Stimulated activated CD8-positive, alpha-beta memory T cell treated with anti-CD3 and anti-CD28 coated beads, Interleukin-7, amount 100 ng/mL, for 24 hours (primary cell): ENCODE data around the gene RFTN1.

Source experiments
- DNase-seq: peaks from one replicate; pipeline ENCODE4 v3.0.0-alpha.2; 2020; ENCODE audit warnings: low read depth

Gene RFTN1

GRCh38 chr3:16404349-16404895, 109.1 kb downstream of the RFTN1 start:
- DNase-seq = no peak

DNA sequence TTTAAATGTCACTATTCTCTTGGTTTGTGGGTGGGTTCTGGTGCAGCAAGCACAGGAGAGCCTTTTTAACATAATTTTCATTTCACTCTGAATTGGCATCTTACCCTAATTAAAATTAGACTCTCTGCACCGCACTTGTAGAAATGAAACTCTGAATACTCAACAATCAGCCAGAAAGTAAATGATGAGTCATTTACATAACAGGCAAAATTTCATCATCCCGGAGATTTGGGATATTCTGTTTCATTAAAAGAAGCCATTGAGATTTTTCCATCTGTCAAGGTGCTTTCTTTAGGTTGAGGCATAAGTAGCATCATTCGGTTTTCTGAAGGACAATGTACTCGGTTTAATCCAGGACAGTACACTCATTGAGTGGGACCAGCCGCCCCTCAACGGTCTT, 111.0 kb downstream of the RFTN1 start:
- no peak for DNase-seq

DNA sequence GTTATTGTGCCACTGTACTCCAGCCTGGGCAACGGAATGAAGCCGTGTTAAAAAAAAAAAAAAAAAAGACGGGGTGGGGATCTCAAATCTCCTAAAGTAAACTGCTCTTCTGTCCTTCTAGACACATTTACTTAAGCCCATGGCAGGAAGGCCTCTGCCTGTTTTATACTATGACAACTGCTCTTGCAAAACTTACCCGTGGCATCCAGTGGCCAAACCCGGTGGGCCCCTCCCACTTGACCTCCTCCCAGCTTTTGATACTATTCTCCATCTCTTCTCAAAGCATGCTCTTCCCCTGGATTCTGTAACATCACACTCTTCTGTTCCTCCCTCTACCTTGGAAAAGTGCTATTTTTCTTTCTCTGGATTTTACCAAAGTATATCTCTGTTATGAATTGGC, 112.2 kb downstream of the RFTN1 start:
- no peak for DNase-seq

DNA sequence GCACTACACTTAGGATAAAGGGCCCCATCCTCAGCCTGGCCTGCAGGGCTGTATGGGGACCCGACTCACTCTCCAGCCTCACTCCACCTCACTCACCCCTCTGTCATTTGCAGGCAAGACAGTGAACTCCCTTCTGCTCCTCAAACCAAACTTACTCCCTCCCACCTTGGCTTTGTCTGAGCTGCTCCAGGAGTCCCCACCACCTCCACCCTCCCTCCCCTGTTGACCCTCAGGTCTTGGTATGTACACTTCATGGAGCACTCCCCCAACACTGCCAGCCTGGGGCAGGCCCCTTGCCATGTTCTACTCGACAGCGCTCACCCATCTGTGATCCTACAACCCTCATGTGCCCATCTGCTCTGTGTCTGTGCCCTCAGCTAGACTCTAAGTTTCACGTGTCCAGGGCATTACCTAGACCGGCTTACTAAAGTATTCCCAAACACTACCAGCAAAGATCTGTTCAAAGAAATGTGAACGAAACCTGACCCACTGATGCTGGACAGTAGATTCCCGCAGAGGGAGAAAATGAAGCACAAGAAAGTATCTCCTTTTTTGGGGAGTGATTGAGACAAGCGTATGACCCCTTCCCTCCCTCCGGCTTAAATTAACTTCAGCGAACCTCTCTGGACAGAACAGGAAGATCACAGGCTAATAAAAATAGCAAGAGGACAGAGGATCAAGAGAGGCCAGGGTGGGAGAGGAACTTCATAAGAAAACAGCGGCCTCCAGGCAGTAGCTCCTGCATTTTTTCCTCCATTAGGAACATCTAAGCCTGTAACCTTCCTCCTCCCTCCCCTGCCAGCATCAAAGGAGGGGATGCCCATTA, 113.2 kb downstream of the RFTN1 start:
- no peak for DNase-seq

- DNase-seq = no peak
These were observed 114.0 kb downstream of the RFTN1 start for GRCh38 chr3:16399473-16399872.

DNA sequence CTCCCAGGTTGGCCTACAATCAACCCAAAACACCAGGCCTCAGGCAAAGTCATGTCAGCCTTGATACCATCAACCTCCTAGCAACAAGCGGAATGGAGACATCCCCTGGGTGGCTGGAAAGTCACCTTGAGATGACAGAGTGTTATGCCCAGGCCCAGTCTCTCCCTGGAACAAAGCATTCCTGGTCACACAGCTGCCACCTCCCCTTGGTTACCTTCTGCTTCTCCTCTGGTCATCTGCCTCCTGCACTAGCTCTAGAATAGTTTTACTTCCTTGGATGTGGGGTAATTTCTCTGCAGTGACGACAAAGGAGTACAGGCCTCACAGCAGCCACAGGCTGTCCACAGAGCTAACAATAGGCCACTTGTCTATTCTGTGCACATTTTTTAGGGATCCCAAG, 114.9 kb downstream of the RFTN1 start:
- no peak for DNase-seq

GRCh38 chr3:16396202-16396601, 117.3 kb downstream of the RFTN1 start:
- no peak for DNase-seq

- no peak for DNase-seq
These were observed 118.3 kb downstream of the RFTN1 start for GRCh38 chr3:16395212-16395611.

- DNase-seq = no peak
These were observed 118.9 kb downstream of the RFTN1 start for GRCh38 chr3:16394639-16395038.

DNA sequence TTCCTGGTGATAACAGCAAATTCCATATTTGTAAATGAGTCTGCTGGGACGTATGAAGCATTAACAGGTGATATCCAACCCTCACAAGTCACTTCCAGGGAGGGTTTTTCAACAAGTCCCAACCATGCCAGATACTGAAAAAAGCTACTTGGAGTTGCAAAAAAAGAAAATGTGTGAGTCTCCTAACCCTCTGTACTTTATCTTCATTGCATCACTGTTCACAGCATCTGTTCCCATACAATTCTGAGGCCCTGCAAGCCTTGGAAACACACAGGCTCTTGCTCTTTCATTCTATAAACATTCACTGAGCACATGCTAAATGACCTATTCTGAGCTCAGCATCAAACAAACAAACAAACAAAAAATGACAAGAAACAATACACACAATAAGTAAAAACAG, 120.8 kb downstream of the RFTN1 start:
- DNase-seq = no peak

GRCh38 chr3:16392065-16392464, 121.4 kb downstream of the RFTN1 start:
- no peak for DNase-seq

DNA sequence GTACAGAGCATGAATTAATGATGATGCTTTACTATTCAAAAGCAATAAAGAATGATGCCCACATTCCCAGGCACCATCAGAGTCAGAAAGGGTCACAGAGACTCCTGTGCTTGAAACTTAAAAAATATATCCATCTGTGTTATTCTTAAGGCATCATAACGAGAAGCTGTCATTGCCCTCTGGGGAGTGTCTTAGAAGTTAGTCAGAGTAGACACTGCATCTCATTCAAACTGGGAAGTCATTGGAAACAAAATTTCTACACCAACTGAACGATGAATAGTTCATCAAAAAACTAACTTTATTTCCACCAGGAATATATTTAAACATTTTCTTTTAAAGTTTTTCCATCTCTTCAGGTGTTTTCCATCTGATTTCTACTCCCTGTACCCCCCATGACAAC, 122.9 kb downstream of the RFTN1 start:
- DNase-seq = no peak

DNA sequence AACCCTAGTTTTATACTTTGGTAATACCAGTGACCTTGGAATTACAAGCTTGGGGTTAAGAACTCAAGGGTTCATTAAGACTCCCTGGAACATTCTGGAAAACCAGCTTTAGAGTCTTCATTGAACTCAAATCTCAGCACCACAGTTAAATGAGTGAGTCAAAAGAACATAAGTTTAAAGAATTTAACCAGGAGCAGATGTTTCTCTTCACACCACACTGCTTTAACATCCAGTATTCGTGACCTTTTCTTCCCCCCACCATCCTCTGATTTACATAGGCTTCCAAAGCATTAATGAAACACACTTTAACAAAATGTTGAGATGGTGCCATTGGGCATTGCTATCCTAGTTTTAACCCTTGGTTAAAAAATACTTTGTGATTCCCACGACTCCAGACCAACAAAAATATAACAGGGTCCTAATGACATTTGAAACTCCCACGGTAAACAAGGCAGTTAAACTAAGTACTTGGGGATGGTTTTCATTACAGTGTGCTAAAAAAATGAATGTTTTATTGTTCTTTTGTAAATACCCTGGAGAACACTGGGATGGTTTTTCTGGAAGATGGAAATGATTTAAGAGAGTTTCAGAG, 124.6 kb downstream of the RFTN1 start:
- no peak for DNase-seq

DNA sequence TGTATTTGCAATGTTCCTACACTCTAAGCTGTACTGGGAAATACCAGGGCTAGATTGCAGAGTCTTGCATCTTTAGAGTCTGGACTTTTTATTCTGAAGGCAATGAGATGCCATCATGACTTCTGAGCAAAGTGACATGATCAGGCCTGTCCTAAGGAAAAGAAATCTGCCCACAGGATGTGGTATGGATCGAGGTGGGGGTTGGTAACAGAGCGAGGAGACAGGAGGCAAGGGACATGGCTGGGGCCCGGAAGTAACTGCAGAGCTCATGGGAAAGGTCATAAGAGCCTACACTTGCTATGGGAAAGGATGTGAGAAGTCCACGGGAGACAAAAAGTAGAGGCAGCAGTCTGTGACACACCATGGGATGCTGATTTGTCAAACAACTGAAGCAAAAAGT, 126.9 kb downstream of the RFTN1 start:
- DNase-seq = no peak

GRCh38 chr3:16385151-16385550, 128.3 kb downstream of the RFTN1 start:
- no peak for DNase-seq

DNA sequence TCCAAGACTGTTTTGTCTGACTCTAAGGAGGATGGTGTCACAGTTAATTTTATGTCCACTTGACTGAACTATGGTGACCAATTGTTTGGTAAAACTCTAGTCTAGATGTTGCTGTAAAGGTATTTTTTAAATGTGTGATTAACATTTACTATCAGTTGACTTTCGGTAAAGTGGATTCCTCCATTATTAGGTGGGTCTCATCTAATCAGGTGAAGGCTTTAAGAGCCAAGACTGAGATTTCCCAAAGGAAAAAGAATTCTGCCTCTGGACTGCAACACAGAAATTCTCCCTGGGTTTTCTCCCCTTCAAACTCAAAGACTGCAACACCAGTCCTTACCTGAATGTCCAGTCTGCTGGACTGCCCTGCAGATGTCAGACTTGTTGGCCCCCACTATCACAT, 129.6 kb downstream of the RFTN1 start:
- DNase-seq = no peak

- DNase-seq = no peak
These were observed 130.7 kb downstream of the RFTN1 start for GRCh38 chr3:16382845-16383244.

- no peak for DNase-seq
These were observed 132.1 kb downstream of the RFTN1 start for GRCh38 chr3:16381426-16381825.

- no peak for DNase-seq
These were observed 133.1 kb downstream of the RFTN1 start for GRCh38 chr3:16380421-16380820.

GRCh38 chr3:16379838-16380237, 133.7 kb downstream of the RFTN1 start:
- no peak for DNase-seq

- DNase-seq = no peak
These were observed 134.6 kb downstream of the RFTN1 start for GRCh38 chr3:16378920-16379319.

DNA sequence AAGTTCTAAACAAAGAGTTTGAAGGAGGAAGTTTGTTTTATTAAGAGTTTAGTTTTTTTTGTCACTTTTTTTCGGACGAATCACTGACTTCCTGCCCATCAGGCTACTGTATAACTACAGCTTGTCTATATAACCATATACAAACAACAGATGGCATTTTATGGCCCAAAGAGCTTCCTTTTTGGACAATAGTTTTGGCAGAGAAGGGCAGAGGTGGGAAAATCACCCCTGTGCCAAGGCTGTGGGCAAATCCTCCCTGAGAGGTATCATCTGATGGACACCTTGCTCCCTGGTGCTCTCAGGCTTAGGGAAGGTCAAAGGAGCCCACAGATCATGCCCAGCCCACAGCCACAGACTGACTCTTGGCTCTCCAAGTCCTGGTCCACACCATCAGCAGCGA, 135.1 kb downstream of the RFTN1 start:
- no peak for DNase-seq

GRCh38 chr3:16377847-16378302, 135.6 kb downstream of the RFTN1 start:
- no peak for DNase-seq

- DNase-seq = no peak
These were observed 136.3 kb downstream of the RFTN1 start for GRCh38 chr3:16377196-16377595.
